Uterus (tissue), 2 donors: ENCODE measurements around the gene CDK3.

ENCODE experiments used
- CTCF ChIP-seq, 4 experiments: fragments of 200-600 bp in 2 of 4; fragments of 450-650 bp in 2 of 4; sonication (generic) in 2 of 4; IDR thresholded peaks; one replicate each; pipeline ENCODE4 v1.5.1; 2016 to 2019; ENCODE audit warnings: antibody characterized with exemption in 4 of 4, mild to moderate bottlenecking in 2 of 4, moderate library complexity in 1 of 4
- POLR2A ChIP-seq, 2 donors: fragments of 450-650 bp; IDR thresholded peaks; one replicate each; pipeline ENCODE4 v1.6.1; 2016; ENCODE audit warnings: antibody characterized with exemption in 2 of 2, mild to moderate bottlenecking in 1 of 2, moderate library complexity in 1 of 2

- no peak for TF ChIP-seq CTCF (IDR thresholded peaks at IDR 0.05)
- no peak for TF ChIP-seq POLR2A (IDR thresholded peaks at IDR 0.05)
These were observed 8.8 kb downstream of the CDK3 start for GRCh38 chr17:76009447-76009846.
